NT2/D1 (cell line): ENCODE measurements around the gene LBHD1.

Source experiments
- SUZ12 ChIP-seq: IDR thresholded peaks from 2 replicates; pipeline ENCODE4 v1.6.1; 2011; ENCODE audit not compliant: insufficient read length, insufficient read depth; ENCODE audit errors: extremely low read depth
- YY1 ChIP-seq: IDR thresholded peaks from 2 replicates; pipeline ENCODE4 v1.6.1; 2011; ENCODE audit not compliant: insufficient read length, insufficient read depth

- TF ChIP-seq YY1: no peak
- no peak for TF ChIP-seq SUZ12
Measured at GRCh38 chr11:62687508-62688396, 15.7 kb upstream of the LBHD1 start.
